Esophagus squamous epithelium (tissue), 4 donors: ENCODE data around the gene KATNAL2.
"Not testable (repeated sequence)": the region's sequence is repeated elsewhere in the genome, so short reads cannot be mapped to it uniquely, and the experiment has no call there.

ENCODE experiments used
- POLR2A ChIP-seq, 4 donors: fragments of 450-650 bp; IDR thresholded peaks; one replicate each; pipeline ENCODE4 v1.6.1; 2017; ENCODE audit warnings: antibody characterized with exemption in 4 of 4, mild to moderate bottlenecking in 4 of 4, moderate library complexity in 3 of 4
- TF ChIP-seq, protein P1 (sequence below), 6 experiments: fragments of 450-650 bp in 4 of 6; fragments of 200-600 bp in 2 of 6; sonication (generic) in 2 of 6; IDR thresholded peaks; one replicate each; pipeline ENCODE4 v1.5.1; 2016 to 2019; ENCODE audit warnings: antibody characterized with exemption in 6 of 6, mild to moderate bottlenecking in 4 of 6, moderate library complexity in 4 of 6

DNA sequence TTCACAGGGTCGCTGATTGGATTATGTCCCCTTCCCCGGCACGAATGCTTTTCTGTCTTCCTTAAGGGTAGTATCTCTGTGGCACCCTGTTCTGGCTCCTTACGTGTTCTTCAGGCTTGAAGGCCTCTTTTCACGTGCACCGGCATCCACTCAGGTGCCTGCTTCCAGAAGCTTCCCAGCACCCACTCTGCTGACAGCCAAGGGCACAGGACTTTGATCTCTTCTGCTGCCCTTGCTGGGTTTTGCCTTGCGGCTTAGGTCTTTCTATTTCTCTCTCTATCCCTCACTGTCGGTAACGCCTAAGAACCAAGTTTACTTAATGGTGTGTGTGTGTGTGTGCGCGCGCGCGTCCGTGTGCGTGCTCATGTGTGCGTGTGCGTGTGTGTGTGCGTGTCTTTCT lies 103.4 kb downstream of the KATNAL2 start:
- TF ChIP-seq POLR2A (IDR thresholded peaks at IDR 0.05) = not testable (repeated sequence)
- TF ChIP-seq, protein P1, sequence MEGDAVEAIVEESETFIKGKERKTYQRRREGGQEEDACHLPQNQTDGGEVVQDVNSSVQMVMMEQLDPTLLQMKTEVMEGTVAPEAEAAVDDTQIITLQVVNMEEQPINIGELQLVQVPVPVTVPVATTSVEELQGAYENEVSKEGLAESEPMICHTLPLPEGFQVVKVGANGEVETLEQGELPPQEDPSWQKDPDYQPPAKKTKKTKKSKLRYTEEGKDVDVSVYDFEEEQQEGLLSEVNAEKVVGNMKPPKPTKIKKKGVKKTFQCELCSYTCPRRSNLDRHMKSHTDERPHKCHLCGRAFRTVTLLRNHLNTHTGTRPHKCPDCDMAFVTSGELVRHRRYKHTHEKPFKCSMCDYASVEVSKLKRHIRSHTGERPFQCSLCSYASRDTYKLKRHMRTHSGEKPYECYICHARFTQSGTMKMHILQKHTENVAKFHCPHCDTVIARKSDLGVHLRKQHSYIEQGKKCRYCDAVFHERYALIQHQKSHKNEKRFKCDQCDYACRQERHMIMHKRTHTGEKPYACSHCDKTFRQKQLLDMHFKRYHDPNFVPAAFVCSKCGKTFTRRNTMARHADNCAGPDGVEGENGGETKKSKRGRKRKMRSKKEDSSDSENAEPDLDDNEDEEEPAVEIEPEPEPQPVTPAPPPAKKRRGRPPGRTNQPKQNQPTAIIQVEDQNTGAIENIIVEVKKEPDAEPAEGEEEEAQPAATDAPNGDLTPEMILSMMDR (IDR thresholded peaks at IDR 0.05) = not testable (repeated sequence)
